IMR-90 (cell line): Measurements from ENCODE around the gene IRF2. TPM values are rescaled to one million over a fixed set of nuclear protein-coding genes. Genes with fewer than 3 reads are reported as not detected.

Experiments
- ATAC-seq: fragments of 200-7000 bp; cut with Tn5 transposase; 2 replicates; pipeline ENCODE4 v1.9.1; 2020; ENCODE audit warnings: low read depth, mild to moderate bottlenecking, moderate library complexity
- BruUV-seq: library from RNA; stranded (reverse); fragments of 400-500 nt; replicated peaks from 2 replicates; lab custom pipeline; 2021; lab: Mats Ljungman, UMichigan
- CTCF ChIA-PET: fragments of 300-600 bp; formaldehyde crosslinking; extraction: SDS; loops from one replicate; lab custom pipeline; 2021; ENCODE audit warnings: antibody characterized with exemption; lab: Yijun Ruan, JAX
- POLR2A ChIA-PET: fragments of 300-600 bp; sonication (Branson Sonifier 250); formaldehyde crosslinking; loops from one replicate; lab custom pipeline; 2022; ENCODE audit warnings: antibody characterized with exemption; ENCODE audit not compliant: unreplicated experiment; lab: Charles Lee
- DNase-seq: peaks from one replicate; pipeline ENCODE4 v3.0.0; 2013
- H2AFZ ChIP-seq: replicated peaks from 2 replicates; pipeline ENCODE3; 2013; ENCODE audit warnings: low read length, mild to moderate bottlenecking; ENCODE audit not compliant: poor library complexity
- H2AK5ac ChIP-seq: 2 replicates; pipeline ENCODE4 v1.6.1; 2013; ENCODE audit warnings: low read depth, low read length, inconsistent platforms
- H2AK9ac ChIP-seq: replicated peaks from 2 replicates; pipeline ENCODE3; 2013; ENCODE audit warnings: mild to moderate bottlenecking, low read depth, low read length, moderate library complexity; ENCODE audit not compliant: poor library complexity
- H2BK120ac ChIP-seq: 2 replicates; pipeline ENCODE4 v1.6.1; 2013; ENCODE audit warnings: low read depth, low read length, inconsistent platforms
- H2BK15ac ChIP-seq: 3 replicates; pipeline ENCODE4 v1.6.1; 2013; ENCODE audit warnings: low read depth, low read length, inconsistent platforms
- H2BK20ac ChIP-seq: 2 replicates; pipeline ENCODE4 v1.6.1; 2013; ENCODE audit warnings: low read depth, mild to moderate bottlenecking, inconsistent platforms, low read length, moderate library complexity
- H2BK5ac ChIP-seq: 2 replicates; pipeline ENCODE4 v1.6.1; 2013; ENCODE audit warnings: mild to moderate bottlenecking, low read depth, low read length, inconsistent platforms; ENCODE audit not compliant: poor library complexity, severe bottlenecking
- H3K14ac ChIP-seq: replicated peaks from 2 replicates; pipeline ENCODE4 v1.6.1; 2013; ENCODE audit warnings: low read depth, low read length, inconsistent platforms
- H3K18ac ChIP-seq: 2 replicates; pipeline ENCODE4 v1.6.1; 2013; ENCODE audit warnings: low read depth, low read length, control low read depth
- H3K23ac ChIP-seq: 2 replicates; pipeline ENCODE4 v1.6.1; 2013; ENCODE audit warnings: low read depth, low read length, inconsistent platforms
- H3K27ac ChIP-seq: 2 replicates; pipeline ENCODE4 v1.5.1; 2013; ENCODE audit warnings: mild to moderate bottlenecking, control low read depth, low read length; ENCODE audit not compliant: insufficient read depth
- H3K27me3 ChIP-seq: 2 replicates; pipeline ENCODE4 v1.6.1; 2013; ENCODE audit warnings: low read length; ENCODE audit not compliant: control insufficient read depth, insufficient read depth
- H3K36me3 ChIP-seq: 2 replicates; pipeline ENCODE4 v1.6.1; 2013; ENCODE audit warnings: low read length, mixed read lengths; ENCODE audit not compliant: control insufficient read depth, insufficient read depth
- H3K4ac ChIP-seq: 2 replicates; pipeline ENCODE4 v1.6.1; 2013; ENCODE audit warnings: low read depth, low read length, inconsistent platforms
- H3K4me1 ChIP-seq: 2 replicates; pipeline ENCODE4 v1.6.1; 2013; ENCODE audit warnings: low read length, mixed read lengths; ENCODE audit not compliant: control insufficient read depth, insufficient read depth
- H3K4me2 ChIP-seq: 2 replicates; pipeline ENCODE4 v1.6.1; 2013; ENCODE audit warnings: low read depth, mild to moderate bottlenecking, control low read depth, low read length, moderate library complexity
- H3K4me3 ChIP-seq: 2 replicates; pipeline ENCODE4 v1.5.1; 2013; ENCODE audit warnings: low read depth, mild to moderate bottlenecking, control low read depth, low read length, moderate library complexity; ENCODE audit not compliant: insufficient read depth
- H3K56ac ChIP-seq: 2 replicates; pipeline ENCODE4 v1.6.1; 2013; ENCODE audit warnings: low read length, inconsistent platforms; ENCODE audit not compliant: insufficient read depth; ENCODE audit errors: extremely low read depth
- H3K79me1 ChIP-seq, 2 experiments: 2 replicates each; pipeline ENCODE4 v1.6.1; 2013; ENCODE audit warnings: low read length in 2 of 2, inconsistent platforms in 1 of 2, low read depth in 1 of 2
- H3K9ac ChIP-seq: 2 replicates; pipeline ENCODE4 v1.6.1; 2013; ENCODE audit warnings: low read depth, low read length, control low read depth
- H3K9me1 ChIP-seq: 2 replicates; pipeline ENCODE4 v1.6.1; 2013; ENCODE audit warnings: low read length, inconsistent platforms; ENCODE audit not compliant: insufficient read depth
- H3K9me3 ChIP-seq: 2 replicates; pipeline ENCODE4 v1.6.1; 2013; ENCODE audit warnings: low read length; ENCODE audit not compliant: control insufficient read depth, insufficient read depth
- H4K20me1 ChIP-seq: 2 replicates; pipeline ENCODE4 v1.6.1; 2013; ENCODE audit warnings: low read length, inconsistent platforms; ENCODE audit not compliant: insufficient read depth
- H4K5ac ChIP-seq: 2 replicates; pipeline ENCODE4 v1.6.1; 2013; ENCODE audit warnings: mild to moderate bottlenecking, low read depth, low read length, control low read depth
- H4K8ac ChIP-seq, 2 experiments: 2 replicates each; pipeline ENCODE4 v1.6.1; 2013; ENCODE audit warnings: low read depth in 2 of 2, low read length in 2 of 2, control low read depth in 1 of 2, inconsistent platforms in 1 of 2
- H4K91ac ChIP-seq: 2 replicates; pipeline ENCODE4 v1.6.1; 2013; ENCODE audit warnings: low read depth, low read length, inconsistent platforms; ENCODE audit not compliant: insufficient read depth
- CEBPB ChIP-seq: IDR thresholded peaks from 2 replicates; pipeline ENCODE4 v1.6.1; 2012; ENCODE audit warnings: low read depth, low read length, improper control_type of control experiment
- FOS ChIP-seq: fragments of 150-350 bp; IDR thresholded peaks from 2 replicates; pipeline ENCODE4 v1.6.1; 2016; ENCODE audit warnings: low read depth, low read length
- MAFK ChIP-seq: IDR thresholded peaks from 2 replicates; pipeline ENCODE4 v1.6.1; 2012; ENCODE audit warnings: low read depth, low read length, improper control_type of control experiment
- MXI1 ChIP-seq: IDR thresholded peaks from 2 replicates; pipeline ENCODE4 v1.6.1; 2012; ENCODE audit warnings: low read depth, mild to moderate bottlenecking, low read length, moderate library complexity, borderline replicate concordance
- RAD21 ChIP-seq: IDR thresholded peaks from 2 replicates; pipeline ENCODE4 v1.6.1; 2012; ENCODE audit warnings: low read length, improper control_type of control experiment
- SMC3 ChIP-seq: fragments of 150-350 bp; IDR thresholded peaks from 2 replicates; pipeline ENCODE4 v1.6.1; 2016; ENCODE audit warnings: low read depth, mild to moderate bottlenecking, antibody characterized with exemption, low read length, moderate library complexity
- WGBS, 2 experiments: methylation state at CpG; one replicate each; pipeline versions ENCODE4 v1.1.5 to v1.1.7; 2013; ENCODE audit warnings: missing lambda C conversion rate in 2 of 2; ENCODE audit not compliant: insufficient read length in 1 of 2; ENCODE audit errors: extremely low coverage in 2 of 2; 5-methylcytosine and 5-hydroxymethylcytosine counted together
- dilution Hi-C: fragments of 300-500 bp; cut with HindIII; formaldehyde crosslinking; loops from one replicate; pipeline ENCODE4 v1.14.3; 2018; ENCODE audit warnings: low sequenced_read_pairs; ENCODE audit not compliant: unreplicated experiment
- in situ Hi-C: fragments of 300-500 bp; cut with MboI; formaldehyde crosslinking; loops from 3 replicates; pipeline ENCODE4 v1.14.3; 2019; ENCODE audit warnings: low sequenced_read_pairs, inconsistent platforms, mixed read lengths
- intact Hi-C: fragments of 100-400 bp; cut with micrococcal nuclease; formaldehyde crosslinking; loops from 2 replicates; pipeline ENCODE4 v1.10.0; 2022
- polyA plus RNA-seq, 3 experiments: library from polyadenylated mRNA; depleted of rRNA; stranded (reverse); fragments of >200 nt; gene quantifications; 2 replicates each; pipeline ENCODE4 v1.2.3, GENCODE V29; 2012; ENCODE audit warnings: low replicate concordance in 1 of 3
- total RNA-seq: library from RNA; depleted of rRNA; stranded (reverse); fragments of >200 nt; gene quantifications from 2 replicates; pipeline ENCODE4 v1.2.3, GENCODE V29; 2012
- TF ChIP-seq, protein P1 (sequence below): fragments of 150-350 bp; IDR thresholded peaks from 2 replicates; pipeline ENCODE4 v1.6.1; 2016; ENCODE audit warnings: low read depth, mild to moderate bottlenecking, low read length, moderate library complexity, borderline replicate concordance
- TF ChIP-seq, protein P2 (sequence below): conservative IDR thresholded peaks from 2 replicates; pipeline ENCODE4 v1.5.1; 2012; ENCODE audit warnings: mild to moderate bottlenecking, low read depth, low read length, improper control_type of control experiment
- TF ChIP-seq, protein P3 (sequence below): fragments of 150-350 bp; IDR thresholded peaks from 2 replicates; pipeline ENCODE4 v1.6.1; 2017; ENCODE audit warnings: mild to moderate bottlenecking, antibody characterized with exemption, low read length, low read depth

IRF2 gene
- total and polyA plus RNA-seq, 2 of the 4 experiments (the other 2 are of a cell fraction): 16.5 to 21.9 TPM

DNA sequence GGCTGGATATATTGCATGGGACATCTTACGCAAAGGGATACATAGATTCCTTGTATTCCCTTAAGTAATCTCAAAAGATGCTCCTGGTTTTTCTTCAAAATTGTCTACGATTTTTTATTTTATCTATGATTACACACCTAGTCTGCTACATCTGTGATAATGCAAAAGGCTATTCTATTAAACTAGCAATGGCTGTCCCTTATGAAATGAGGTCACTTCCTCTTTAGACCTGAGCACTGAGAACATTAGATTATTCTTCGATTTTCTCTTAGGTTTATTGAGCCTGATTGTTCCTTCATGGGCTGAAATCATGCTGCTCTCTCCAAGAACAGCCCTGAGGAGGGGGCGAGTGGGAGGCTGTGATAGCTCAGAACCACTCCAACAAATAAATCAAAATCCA is 129.9 kb downstream of the IRF2 start:
- Histone ChIP-seq H4K20me1 (no peaks in the 10 kb centered on the region), H3K4me2 (no peak overlapping the region), H3K9me3 (no peaks in the 10 kb centered on the region), H2AK5ac (no peak overlapping the region), H2BK120ac (no peak overlapping the region), H3K56ac (no peak overlapping the region), H2BK5ac (no peak overlapping the region), H3K14ac (no peak overlapping the region), H3K4me3 (no peak overlapping the region), H2BK15ac (no peak overlapping the region), H4K5ac (no peak overlapping the region), H3K23ac (no peak overlapping the region), H2AFZ (no peak overlapping the region), H3K27me3 (no peaks in the 10 kb centered on the region), H3K4ac (no peak overlapping the region), H4K8ac (no peak overlapping the region; a peak in 1 of 4 replicates), H3K9me1 (peaks cover 3% of the 10 kb centered on the region; the same call in 1 of the 2 replicates), H4K91ac (no peak overlapping the region), H3K79me1 (no peaks in the 10 kb centered on the region), H3K27ac (no peak overlapping the region), H3K4me1 (peaks cover 23% of the 10 kb centered on the region), H3K9ac (no peak overlapping the region), H2BK20ac (no peak overlapping the region), H2AK9ac (no peak overlapping the region), H3K18ac (no peak overlapping the region), H3K36me3 (no peaks in the 10 kb centered on the region)
- in situ Hi-C loops: no loop called here
- TF ChIP-seq MXI1: no peak
- TF ChIP-seq, protein P1, sequence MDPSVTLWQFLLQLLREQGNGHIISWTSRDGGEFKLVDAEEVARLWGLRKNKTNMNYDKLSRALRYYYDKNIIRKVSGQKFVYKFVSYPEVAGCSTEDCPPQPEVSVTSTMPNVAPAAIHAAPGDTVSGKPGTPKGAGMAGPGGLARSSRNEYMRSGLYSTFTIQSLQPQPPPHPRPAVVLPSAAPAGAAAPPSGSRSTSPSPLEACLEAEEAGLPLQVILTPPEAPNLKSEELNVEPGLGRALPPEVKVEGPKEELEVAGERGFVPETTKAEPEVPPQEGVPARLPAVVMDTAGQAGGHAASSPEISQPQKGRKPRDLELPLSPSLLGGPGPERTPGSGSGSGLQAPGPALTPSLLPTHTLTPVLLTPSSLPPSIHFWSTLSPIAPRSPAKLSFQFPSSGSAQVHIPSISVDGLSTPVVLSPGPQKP: no peak
- no peak for TF ChIP-seq MAFK
- TF ChIP-seq FOS: no peak
- TF ChIP-seq, protein P2, sequence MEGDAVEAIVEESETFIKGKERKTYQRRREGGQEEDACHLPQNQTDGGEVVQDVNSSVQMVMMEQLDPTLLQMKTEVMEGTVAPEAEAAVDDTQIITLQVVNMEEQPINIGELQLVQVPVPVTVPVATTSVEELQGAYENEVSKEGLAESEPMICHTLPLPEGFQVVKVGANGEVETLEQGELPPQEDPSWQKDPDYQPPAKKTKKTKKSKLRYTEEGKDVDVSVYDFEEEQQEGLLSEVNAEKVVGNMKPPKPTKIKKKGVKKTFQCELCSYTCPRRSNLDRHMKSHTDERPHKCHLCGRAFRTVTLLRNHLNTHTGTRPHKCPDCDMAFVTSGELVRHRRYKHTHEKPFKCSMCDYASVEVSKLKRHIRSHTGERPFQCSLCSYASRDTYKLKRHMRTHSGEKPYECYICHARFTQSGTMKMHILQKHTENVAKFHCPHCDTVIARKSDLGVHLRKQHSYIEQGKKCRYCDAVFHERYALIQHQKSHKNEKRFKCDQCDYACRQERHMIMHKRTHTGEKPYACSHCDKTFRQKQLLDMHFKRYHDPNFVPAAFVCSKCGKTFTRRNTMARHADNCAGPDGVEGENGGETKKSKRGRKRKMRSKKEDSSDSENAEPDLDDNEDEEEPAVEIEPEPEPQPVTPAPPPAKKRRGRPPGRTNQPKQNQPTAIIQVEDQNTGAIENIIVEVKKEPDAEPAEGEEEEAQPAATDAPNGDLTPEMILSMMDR: no peak
- TF ChIP-seq SMC3: no peak
- TF ChIP-seq, protein P3, sequence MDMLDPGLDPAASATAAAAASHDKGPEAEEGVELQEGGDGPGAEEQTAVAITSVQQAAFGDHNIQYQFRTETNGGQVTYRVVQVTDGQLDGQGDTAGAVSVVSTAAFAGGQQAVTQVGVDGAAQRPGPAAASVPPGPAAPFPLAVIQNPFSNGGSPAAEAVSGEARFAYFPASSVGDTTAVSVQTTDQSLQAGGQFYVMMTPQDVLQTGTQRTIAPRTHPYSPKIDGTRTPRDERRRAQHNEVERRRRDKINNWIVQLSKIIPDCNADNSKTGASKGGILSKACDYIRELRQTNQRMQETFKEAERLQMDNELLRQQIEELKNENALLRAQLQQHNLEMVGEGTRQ: no peak
- TF ChIP-seq CEBPB: no peak
- TF ChIP-seq RAD21: no peak
- dilution Hi-C loops: no loop called here
- BruUV-seq: no TSS peak
- ChIA-PET POLR2A (no interaction called here), CTCF (no interaction called here)
- ATAC-seq (no peak), DNase-seq (no peak)
- no CpG with 5 or more reads among the region's 4 CpGs for WGBS, 2 experiments
- intact Hi-C loops: no loop called here
